ENCODE data around the gene LCE2C. TPM values are rescaled to one million over a fixed set of nuclear protein-coding genes. Genes with fewer than 3 reads are reported as not detected.

Gene LCE2C
- total RNA-seq, 1 experiment from 2014 or later: not detected

- Mint-ChIP-seq H3K27me3 (ENCODE audit: low read depth) (no peaks in the 10 kb centered on the region; the same call in 1 of the 2 replicates), H3K9me3 (peaks cover 92 to 94% of the 10 kb centered on the region in 2 experiments), H3K27ac (no peak overlapping the region), H3K36me3 (ENCODE audit: insufficient read depth in 1 of 3, low read depth in 3 of 3) (peaks cover 0 to 26% (median 11%) of the 10 kb centered on the region in 3 experiments; a peak in 5 of 7 replicates), H3K4me1 (no peaks in the 10 kb centered on the region), H3K4me3 (no peak overlapping the region)
- Histone ChIP-seq H2BK20ac (ENCODE audit: low read depth, low read length, poor library complexity, severe bottlenecking) (no peak overlapping the region), H3K4me2 (ENCODE audit: insufficient read depth, insufficient read length, low read length) (no peak overlapping the region), H2BK15ac (ENCODE audit: low read depth, low read length) (no peak overlapping the region), H3K14ac (ENCODE audit: insufficient read depth, low read length) (no peak overlapping the region), H2AK5ac (ENCODE audit: insufficient read length, low read length) (no peak overlapping the region), H2AFZ (ENCODE audit: low read length) (no peak overlapping the region), H4K5ac (ENCODE audit: insufficient read length, low read depth, low read length) (no peak overlapping the region), H4K91ac (ENCODE audit: insufficient read length, low read depth, low read length) (no peak overlapping the region), H3K23me2 (ENCODE audit: insufficient read length, low read depth, low read length, poor library complexity, severe bottlenecking) (no peaks in the 10 kb centered on the region), H3K79me1 (ENCODE audit: insufficient read depth, low read depth, low read length, poor library complexity, severe bottlenecking) (no peaks in the 10 kb centered on the region), H2BK12ac (ENCODE audit: insufficient read length, low read depth, low read length) (no peak overlapping the region), H4K8ac (replicated peaks; ENCODE audit: insufficient read length, low read depth, low read length) (no peak overlapping the region), H4K20me1 (ENCODE audit: control insufficient read depth, insufficient read depth, insufficient read length) (no peaks in the 10 kb centered on the region), H3K9me3 (ENCODE audit: control insufficient read depth, low read depth, low read length) (peaks cover 92% of the 10 kb centered on the region), H3K18ac (ENCODE audit: insufficient read length, low read depth, low read length) (no peak overlapping the region), H2BK120ac (ENCODE audit: low read depth, low read length, poor library complexity, severe bottlenecking) (no peak overlapping the region), H3T11ph (ENCODE audit: low read length) (no peak overlapping the region), H3K27me3 (ENCODE audit: insufficient read depth, low read length) (no peaks in the 10 kb centered on the region), H3K9ac (ENCODE audit: extremely low read depth, insufficient read length, low read length) (no peak overlapping the region), H3K79me2 (ENCODE audit: insufficient read depth, low read length) (no peaks in the 10 kb centered on the region), H3K23ac (ENCODE audit: insufficient read length, low read depth, low read length) (no peak overlapping the region), H2BK5ac (ENCODE audit: insufficient read length, low read length) (no peak overlapping the region), H3K4ac (ENCODE audit: low read depth, low read length) (no peak overlapping the region), H3K56ac (ENCODE audit: insufficient read length, low read depth, low read length) (no peak overlapping the region), H3K4me1 (ENCODE audit: insufficient read depth, low read length) (no peaks in the 10 kb centered on the region), H3K27ac (ENCODE audit: insufficient read length, low read depth, low read length) (no peak overlapping the region)
- no CpG with 5 or more reads among the region's 3 CpGs for WGBS (ENCODE audit: extremely low coverage, insufficient read length, low lambda C conversion rate)
- TF ChIP-seq CTCF (conservative IDR thresholded peaks at IDR 0.05): no peak
- DNase-seq: no peak
Measured at GRCh38 chr1:152643945-152644344, 31.1 kb upstream of the LCE2C start.
